Naive thymus-derived CD4-positive, alpha-beta T cell (primary cell): ENCODE results near the gene DNAJB9. TPM values are rescaled to one million over a fixed set of nuclear protein-coding genes. Genes with fewer than 3 reads are reported as not detected.
A peak's percentile ranks its signal among the peaks of the same experiment; 100 is the strongest.

ENCODE experiments used
- ATAC-seq: fragments of 150-1000 bp; cut with Tn5 transposase; 2 replicates; pipeline ENCODE4 v1.10.0; 2021; ENCODE audit warnings: mild to moderate bottlenecking, moderate library complexity
- CTCF ChIA-PET: fragments of 350-600 bp; sonication (Branson Sonifier 250); formaldehyde crosslinking; loops from one replicate; lab custom pipeline; 2021; ENCODE audit warnings: antibody characterized with exemption; lab: Charles Lee
- POLR2A ChIA-PET: fragments of 350-600 bp; sonication (Branson Sonifier 250); formaldehyde crosslinking; loops from one replicate; lab custom pipeline; 2021; ENCODE audit warnings: antibody characterized with exemption, inconsistent platforms; lab: Charles Lee
- DNase-seq, 9 donors: peaks; one replicate each; pipeline versions ENCODE4 v3.0.0 to v3.0.0-alpha.2; 2020 to 2022; ENCODE audit warnings: mixed read lengths in 1 of 9
- H3K27ac ChIP-seq: one replicate; pipeline ENCODE4 v1.7.0; 2013; ENCODE audit warnings: mild to moderate bottlenecking, low read depth, low read length, moderate library complexity
- H3K27me3 ChIP-seq, 2 donors: one replicate each; pipeline ENCODE4 v1.7.0; 2013; ENCODE audit warnings: low read length in 2 of 2, mild to moderate bottlenecking in 2 of 2, moderate library complexity in 2 of 2; ENCODE audit not compliant: control insufficient read depth in 2 of 2, insufficient read depth in 2 of 2
- H3K36me3 ChIP-seq, 3 experiments: 1 replicate in 2 of 3; 2 replicates in 1 of 3; pipeline ENCODE4 v1.7.0; 2013; ENCODE audit warnings: low read length in 3 of 3, mild to moderate bottlenecking in 3 of 3, moderate library complexity in 1 of 3; ENCODE audit not compliant: insufficient read depth in 3 of 3, control insufficient read depth in 2 of 3
- H3K4me1 ChIP-seq, 2 donors: one replicate each; pipeline ENCODE4 v1.7.0; 2013; ENCODE audit warnings: low read length in 2 of 2, mild to moderate bottlenecking in 2 of 2, moderate library complexity in 1 of 2; ENCODE audit not compliant: control insufficient read depth in 2 of 2, insufficient read depth in 2 of 2
- H3K4me3 ChIP-seq: 2 replicates; pipeline ENCODE4 v1.7.0; 2013; ENCODE audit warnings: mild to moderate bottlenecking, low read length
- H3K9me3 ChIP-seq, 3 experiments: 1 replicate in 2 of 3; 2 replicates in 1 of 3; pipeline ENCODE4 v1.7.0; 2013; ENCODE audit warnings: low read length in 3 of 3; ENCODE audit not compliant: control insufficient read depth in 2 of 3
- H3K27ac Mint-ChIP-seq, 9 donors: one replicate each; pipeline ENCODE4 v1.8.0; 2020 to 2022; ENCODE audit warnings: mixed read lengths in 9 of 9, mild to moderate bottlenecking in 8 of 9, moderate library complexity in 5 of 9, inconsistent platforms in 2 of 9
- H3K27me3 Mint-ChIP-seq, 5 donors: one replicate each; pipeline ENCODE4 v1.8.0; 2021 to 2022; ENCODE audit warnings: mixed read lengths in 5 of 5, mild to moderate bottlenecking in 1 of 5
- H3K36me3 Mint-ChIP-seq, 5 donors: one replicate each; pipeline ENCODE4 v1.8.0; 2020 to 2022; ENCODE audit warnings: mixed read lengths in 5 of 5, mild to moderate bottlenecking in 3 of 5, inconsistent platforms in 1 of 5
- H3K4me1 Mint-ChIP-seq, 7 donors: one replicate each; pipeline ENCODE4 v1.8.0; 2020 to 2022; ENCODE audit warnings: mixed read lengths in 7 of 7, mild to moderate bottlenecking in 3 of 7, inconsistent platforms in 1 of 7
- H3K4me3 Mint-ChIP-seq, 10 donors: one replicate each; pipeline ENCODE4 v1.8.0; 2020 to 2022; ENCODE audit warnings: mild to moderate bottlenecking in 10 of 10, mixed read lengths in 10 of 10, moderate library complexity in 6 of 10, inconsistent platforms in 2 of 10
- H3K9me3 Mint-ChIP-seq, 11 donors: one replicate each; pipeline ENCODE4 v1.8.0; 2020 to 2022; ENCODE audit warnings: mixed read lengths in 11 of 11, mild to moderate bottlenecking in 4 of 11, inconsistent platforms in 1 of 11, moderate library complexity in 1 of 11
- intact Hi-C, 2 donors: fragments of 100-400 bp; cut with micrococcal nuclease; formaldehyde crosslinking; loops; one replicate each; pipeline ENCODE4 v1.15.1; 2023
- polyA plus RNA-seq, 2 donors: library from polyadenylated mRNA; unstranded; fragments of 300-500 nt; fragmentation: Illumina TruSeq; gene quantifications; one replicate each; pipeline ENCODE4 v1.2.3, GENCODE V29; 2021
- total RNA-seq, 6 experiments: library from RNA in 5 of 6; stranded (reverse) in 5 of 6; gene quantifications; 1 replicate in 5 of 6; 2 replicates in 1 of 6; pipeline ENCODE4 v1.2.3 and lab custom pipeline; 2021 to 2026

The DNAJB9 gene
- total and polyA plus RNA-seq, 7 experiments from 2014 or later: 16.8 to 50.0 (median 29.3) TPM

GRCh38 chr7:108605559-108606201, 36.0 kb downstream of the DNAJB9 start:
- Histone ChIP-seq H3K27ac (no peak overlapping the region), H3K9me3 (no peaks in the 10 kb centered on the region), H3K4me3 (no peak overlapping the region), H3K27me3 (no peaks in the 10 kb centered on the region), H3K36me3 (no peaks in the 10 kb centered on the region), H3K4me1 (no peaks in the 10 kb centered on the region)
- Mint-ChIP-seq H3K27ac (no peak overlapping the region), H3K4me3 (no peak overlapping the region), H3K27me3 (peaks cover 0 to 6% (median 5%) of the 10 kb centered on the region in 5 donors), H3K4me1 (no peaks in the 10 kb centered on the region), H3K9me3 (no peaks in the 10 kb centered on the region), H3K36me3 (no peaks in the 10 kb centered on the region)
- intact Hi-C loops: no loop called here
- DNase-seq: no peak
- no peak for ATAC-seq
- CTCF ChIA-PET: no interaction called here
- POLR2A ChIA-PET: no interaction called here

- ATAC-seq (no peak), DNase-seq (no peak)
- H3K27ac Mint-ChIP-seq: no peak overlapping the region
- intact Hi-C loops: loop anchor here in 1 of 2 donors (5.0 kb wide), 1 partner anchor 1988 kb away; no protein-coding TSS in a partner anchor
- ChIA-PET CTCF (no interaction called here), POLR2A (no interaction called here)
- H3K4me1 Mint-ChIP-seq: no peaks in the 10 kb centered on the region
- H3K9me3 Mint-ChIP-seq: no peaks in the 10 kb centered on the region
- H3K27ac ChIP-seq: no peak overlapping the region
- no peak overlapping the region for H3K4me3 ChIP-seq
- H3K4me3 Mint-ChIP-seq: no peak overlapping the region
- H3K27me3 Mint-ChIP-seq: peaks cover 0 to 16% (median 0%) of the 10 kb centered on the region in 5 donors
- H3K9me3 ChIP-seq: no peaks in the 10 kb centered on the region
- H3K27me3 ChIP-seq: no peaks in the 10 kb centered on the region
- no peaks in the 10 kb centered on the region for H3K4me1 ChIP-seq
- no peaks in the 10 kb centered on the region for H3K36me3 Mint-ChIP-seq
- no peaks in the 10 kb centered on the region for H3K36me3 ChIP-seq
Observed at GRCh38 chr7:108609643-108610042, 40.0 kb downstream of the DNAJB9 start.

DNA sequence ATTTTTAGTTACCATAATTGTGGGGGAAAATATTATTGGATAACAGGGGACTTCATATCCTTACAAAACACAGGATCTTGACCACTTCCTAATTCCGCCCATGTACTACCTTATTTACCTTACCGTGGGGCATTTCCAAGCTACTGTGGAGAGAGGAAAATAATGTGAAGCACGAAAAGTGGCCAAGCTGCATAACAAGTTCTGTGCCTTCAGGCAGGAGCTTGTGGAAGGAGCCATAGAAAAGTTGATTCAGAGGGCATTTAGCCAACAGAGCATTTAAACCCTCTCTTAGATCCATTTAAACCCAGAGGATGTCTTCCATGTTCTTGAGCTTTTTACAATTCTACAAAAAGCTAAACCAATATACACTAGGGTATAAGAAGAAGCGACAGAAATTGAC, 41.6 kb downstream of the DNAJB9 start:
- H3K9me3 Mint-ChIP-seq: no peaks in the 10 kb centered on the region
- intact Hi-C loops: loop anchor here in 1 of 2 donors (5.0 kb wide), 1 partner anchor 1986 kb away; no protein-coding TSS in a partner anchor
- Histone ChIP-seq H3K36me3 (no peaks in the 10 kb centered on the region), H3K27me3 (no peaks in the 10 kb centered on the region), H3K27ac (no peak overlapping the region), H3K4me3 (no peak overlapping the region), H3K4me1 (no peaks in the 10 kb centered on the region), H3K9me3 (no peaks in the 10 kb centered on the region)
- no peak for DNase-seq
- H3K27ac Mint-ChIP-seq: no peak overlapping the region
- ChIA-PET CTCF (no interaction called here), POLR2A (no interaction called here)
- no peaks in the 10 kb centered on the region for H3K36me3 Mint-ChIP-seq
- no peaks in the 10 kb centered on the region for H3K4me1 Mint-ChIP-seq
- peaks cover 0 to 17% (median 0%) of the 10 kb centered on the region in 5 donors for H3K27me3 Mint-ChIP-seq
- ATAC-seq: no peak
- no peak overlapping the region for H3K4me3 Mint-ChIP-seq

DNA sequence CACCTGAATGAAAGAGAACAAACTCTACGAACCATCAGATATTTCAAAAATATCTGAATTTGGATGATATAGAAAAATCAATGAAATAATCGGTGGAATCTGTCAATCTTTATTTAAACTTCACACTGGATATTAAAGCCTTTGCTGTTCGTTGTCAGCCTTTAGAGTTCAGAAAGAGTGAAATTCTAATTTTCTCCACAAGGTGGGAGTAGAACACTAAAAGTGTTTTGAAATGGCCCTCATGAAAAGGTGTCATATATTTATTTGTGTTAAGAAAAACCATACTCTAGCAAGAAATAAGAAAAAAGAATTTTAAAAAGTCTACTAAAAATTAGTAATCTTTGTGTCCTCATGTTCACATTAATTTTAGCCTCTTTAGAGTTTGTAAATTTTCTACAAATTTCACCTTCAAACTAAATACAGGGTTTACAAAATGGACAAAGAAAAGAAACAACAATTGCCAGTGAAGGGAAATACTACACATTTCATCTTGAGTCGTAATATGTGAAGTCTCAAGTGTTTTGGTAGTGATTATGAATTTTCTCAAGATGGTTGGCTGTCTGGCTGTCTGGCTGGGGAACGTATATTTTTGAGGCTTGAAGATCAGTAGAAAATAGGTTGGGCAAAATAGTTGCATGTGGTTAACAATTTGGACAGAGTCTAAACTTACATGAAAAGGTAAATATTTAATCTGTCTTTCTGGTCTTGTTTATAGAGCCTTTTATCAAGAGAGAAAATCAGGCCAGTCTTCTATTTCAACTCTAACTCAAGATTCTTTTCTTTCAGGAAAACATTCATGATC, 43.7 kb downstream of the DNAJB9 start:
- Mint-ChIP-seq H3K27ac (peak overlapping the region in 1 of 9 donors; percentile 25), H3K4me3 (no peak overlapping the region), H3K4me1 (no peaks in the 10 kb centered on the region), H3K9me3 (no peaks in the 10 kb centered on the region), H3K27me3 (peaks cover 0 to 19% (median 0%) of the 10 kb centered on the region in 5 donors), H3K36me3 (no peaks in the 10 kb centered on the region)
- Histone ChIP-seq H3K4me3 (no peak overlapping the region), H3K9me3 (no peaks in the 10 kb centered on the region), H3K4me1 (no peaks in the 10 kb centered on the region), H3K27ac (no peak overlapping the region), H3K36me3 (no peaks in the 10 kb centered on the region), H3K27me3 (no peaks in the 10 kb centered on the region)
- ATAC-seq: peak; percentile 56
- peak in 6 of 9 donors; percentile 4 to 51 (median 42) for DNase-seq
- POLR2A ChIA-PET: no interaction called here
- CTCF ChIA-PET: no interaction called here
- intact Hi-C loops: loop anchor here in 1 of 2 donors (2.0 to 5.0 kb wide), 2 partner anchors 433 to 1984 kb away; no protein-coding TSS in a partner anchor

DNA sequence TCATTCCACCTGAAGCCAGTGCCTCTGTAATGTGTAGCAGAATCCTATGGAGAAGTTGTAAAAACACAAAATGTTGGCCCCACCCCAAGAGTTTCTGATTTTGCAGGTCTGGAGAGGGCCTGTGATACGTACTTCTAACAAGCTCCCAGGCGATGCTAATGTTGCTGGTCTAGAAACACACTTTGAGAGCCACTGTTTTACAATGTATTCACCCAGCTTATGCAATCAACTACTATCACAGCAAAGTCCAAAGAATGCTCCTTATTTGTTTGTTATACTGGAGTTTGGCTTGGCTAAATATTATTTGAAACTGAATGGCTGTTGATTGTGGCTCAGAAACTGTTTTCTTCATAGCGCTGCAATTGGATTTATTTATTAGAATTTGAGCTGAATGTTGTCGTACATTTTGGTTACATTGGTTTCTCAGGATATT, 44.3 kb downstream of the DNAJB9 start:
- H3K36me3 Mint-ChIP-seq: no peaks in the 10 kb centered on the region
- Histone ChIP-seq H3K27ac (no peak overlapping the region), H3K4me3 (no peak overlapping the region), H3K4me1 (no peaks in the 10 kb centered on the region), H3K9me3 (no peaks in the 10 kb centered on the region), H3K27me3 (no peaks in the 10 kb centered on the region), H3K36me3 (no peaks in the 10 kb centered on the region)
- H3K27ac Mint-ChIP-seq: no peak overlapping the region
- intact Hi-C loops: loop anchor here in 1 of 2 donors (2.0 to 5.0 kb wide), 2 partner anchors 433 to 1983 kb away; no protein-coding TSS in a partner anchor
- H3K4me1 Mint-ChIP-seq: no peaks in the 10 kb centered on the region
- H3K27me3 Mint-ChIP-seq: peaks cover 0 to 20% (median 0%) of the 10 kb centered on the region in 5 donors
- H3K9me3 Mint-ChIP-seq: no peaks in the 10 kb centered on the region
- ChIA-PET POLR2A (no interaction called here), CTCF (no interaction called here)
- no peak for ATAC-seq
- no peak for DNase-seq
- no peak overlapping the region for H3K4me3 Mint-ChIP-seq

DNA sequence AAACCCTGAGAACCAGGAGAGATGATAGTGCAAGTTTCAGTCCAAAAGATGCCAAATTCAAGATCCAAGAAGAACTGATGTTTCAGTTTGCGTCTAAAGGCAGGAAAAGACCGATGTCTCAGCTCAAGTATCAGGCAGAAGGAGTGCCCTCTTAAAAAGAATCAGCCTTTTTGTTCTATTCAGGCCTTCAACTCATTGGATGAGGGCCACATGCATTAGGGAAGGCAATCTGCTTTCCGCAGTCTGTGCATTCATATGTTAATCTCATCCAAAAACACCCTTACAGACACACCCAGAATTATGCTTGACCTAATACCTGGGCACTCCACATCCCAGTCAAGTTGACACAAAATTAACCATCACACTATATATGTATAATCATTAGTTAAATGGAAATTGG, 45.2 kb downstream of the DNAJB9 start:
- no peak overlapping the region for H3K4me3 ChIP-seq
- ChIA-PET POLR2A (no interaction called here), CTCF (no interaction called here)
- intact Hi-C loops: loop anchor here in 1 of 2 donors (5.0 kb wide), 1 partner anchor 1982 kb away; no protein-coding TSS in a partner anchor
- no peaks in the 10 kb centered on the region for H3K4me1 ChIP-seq
- H3K9me3 ChIP-seq: no peaks in the 10 kb centered on the region
- H3K27ac ChIP-seq: no peak overlapping the region
- H3K36me3 ChIP-seq: no peaks in the 10 kb centered on the region
- no peaks in the 10 kb centered on the region for H3K27me3 ChIP-seq
- no peak for ATAC-seq
- Mint-ChIP-seq H3K4me1 (no peaks in the 10 kb centered on the region), H3K27ac (no peak overlapping the region), H3K9me3 (no peaks in the 10 kb centered on the region), H3K36me3 (no peaks in the 10 kb centered on the region), H3K27me3 (peaks cover 0 to 20% (median 0%) of the 10 kb centered on the region in 5 donors), H3K4me3 (no peak overlapping the region)
- DNase-seq: no peak
